BJ (cell line): ENCODE data around the gene PAEP. TPM values are rescaled to one million over a fixed set of nuclear protein-coding genes. Genes with fewer than 3 reads are reported as not detected.

Source experiments
- CTCF ChIA-PET: fragments of 350-600 bp; formaldehyde crosslinking; extraction: SDS; loops from one replicate; lab custom pipeline; 2021; ENCODE audit warnings: antibody characterized with exemption, inconsistent platforms; lab: Yijun Ruan, JAX
- POLR2A ChIA-PET: fragments of 300-600 bp; sonication (Branson Sonifier 250); formaldehyde crosslinking; extraction: SDS; loops from one replicate; lab custom pipeline; 2021; ENCODE audit warnings: antibody characterized with exemption; lab: Charles Lee
- DNase-seq: peaks from one replicate; pipeline ENCODE4 v3.0.0-alpha.2; 2011; ENCODE audit warnings: low read depth
- H3K27me3 ChIP-seq: 2 replicates; pipeline ENCODE4 v1.6.0; 2011; ENCODE audit warnings: low read length; ENCODE audit not compliant: control insufficient read depth, insufficient read depth
- H3K36me3 ChIP-seq: 2 replicates; pipeline ENCODE4 v1.5.1; 2011; ENCODE audit warnings: low read length; ENCODE audit not compliant: control insufficient read depth, insufficient read depth
- H3K4me3 ChIP-seq: 2 replicates; pipeline ENCODE4 v1.5.1; 2011; ENCODE audit warnings: low read depth, mild to moderate bottlenecking, control low read depth, low read length
- polyA plus RNA-seq: library from polyadenylated mRNA; depleted of rRNA; stranded (reverse); fragments of >200 nt; gene quantifications from 2 replicates; pipeline ENCODE4 v1.2.3, GENCODE V29; 2011
- TF ChIP-seq, protein P1 (sequence below): IDR thresholded peaks from 2 replicates; pipeline ENCODE4 v1.5.1; 2011; ENCODE audit warnings: low read depth, mild to moderate bottlenecking, control low read depth, inconsistent platforms, low read length, moderate library complexity; ENCODE audit not compliant: insufficient read depth

Gene PAEP
- polyA plus RNA-seq, 1 experiment = not detected

DNA sequence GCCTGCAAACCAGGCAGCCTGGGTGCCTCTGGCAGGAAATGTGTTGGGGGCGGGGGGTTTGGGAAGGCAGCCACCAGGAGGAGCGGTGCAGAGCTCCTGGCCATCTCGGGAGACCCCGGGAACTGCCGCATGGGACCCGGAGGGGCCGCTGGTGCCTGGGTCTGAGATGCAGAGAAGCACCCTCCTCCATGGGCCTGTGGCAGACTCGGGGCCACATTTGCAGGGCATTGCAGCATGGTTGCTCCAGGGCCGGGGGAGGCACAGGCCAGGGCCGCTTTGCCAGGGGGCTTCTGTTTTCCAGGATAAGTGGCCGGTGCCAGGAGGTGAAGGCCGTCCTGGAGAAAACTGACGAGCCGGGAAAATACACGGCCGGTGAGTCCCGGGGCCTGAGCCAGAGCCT, 38.6 kb upstream of the PAEP start:
- no peak overlapping the region for H3K4me3 ChIP-seq
- no peak for DNase-seq
- POLR2A ChIA-PET = no interaction called here
- CTCF ChIA-PET = no interaction called here
- TF ChIP-seq, protein P1, sequence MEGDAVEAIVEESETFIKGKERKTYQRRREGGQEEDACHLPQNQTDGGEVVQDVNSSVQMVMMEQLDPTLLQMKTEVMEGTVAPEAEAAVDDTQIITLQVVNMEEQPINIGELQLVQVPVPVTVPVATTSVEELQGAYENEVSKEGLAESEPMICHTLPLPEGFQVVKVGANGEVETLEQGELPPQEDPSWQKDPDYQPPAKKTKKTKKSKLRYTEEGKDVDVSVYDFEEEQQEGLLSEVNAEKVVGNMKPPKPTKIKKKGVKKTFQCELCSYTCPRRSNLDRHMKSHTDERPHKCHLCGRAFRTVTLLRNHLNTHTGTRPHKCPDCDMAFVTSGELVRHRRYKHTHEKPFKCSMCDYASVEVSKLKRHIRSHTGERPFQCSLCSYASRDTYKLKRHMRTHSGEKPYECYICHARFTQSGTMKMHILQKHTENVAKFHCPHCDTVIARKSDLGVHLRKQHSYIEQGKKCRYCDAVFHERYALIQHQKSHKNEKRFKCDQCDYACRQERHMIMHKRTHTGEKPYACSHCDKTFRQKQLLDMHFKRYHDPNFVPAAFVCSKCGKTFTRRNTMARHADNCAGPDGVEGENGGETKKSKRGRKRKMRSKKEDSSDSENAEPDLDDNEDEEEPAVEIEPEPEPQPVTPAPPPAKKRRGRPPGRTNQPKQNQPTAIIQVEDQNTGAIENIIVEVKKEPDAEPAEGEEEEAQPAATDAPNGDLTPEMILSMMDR = no peak
- no peaks in the 10 kb centered on the region for H3K36me3 ChIP-seq
- H3K27me3 ChIP-seq = no peaks in the 10 kb centered on the region; the same call in 1 of the 2 replicates

DNA sequence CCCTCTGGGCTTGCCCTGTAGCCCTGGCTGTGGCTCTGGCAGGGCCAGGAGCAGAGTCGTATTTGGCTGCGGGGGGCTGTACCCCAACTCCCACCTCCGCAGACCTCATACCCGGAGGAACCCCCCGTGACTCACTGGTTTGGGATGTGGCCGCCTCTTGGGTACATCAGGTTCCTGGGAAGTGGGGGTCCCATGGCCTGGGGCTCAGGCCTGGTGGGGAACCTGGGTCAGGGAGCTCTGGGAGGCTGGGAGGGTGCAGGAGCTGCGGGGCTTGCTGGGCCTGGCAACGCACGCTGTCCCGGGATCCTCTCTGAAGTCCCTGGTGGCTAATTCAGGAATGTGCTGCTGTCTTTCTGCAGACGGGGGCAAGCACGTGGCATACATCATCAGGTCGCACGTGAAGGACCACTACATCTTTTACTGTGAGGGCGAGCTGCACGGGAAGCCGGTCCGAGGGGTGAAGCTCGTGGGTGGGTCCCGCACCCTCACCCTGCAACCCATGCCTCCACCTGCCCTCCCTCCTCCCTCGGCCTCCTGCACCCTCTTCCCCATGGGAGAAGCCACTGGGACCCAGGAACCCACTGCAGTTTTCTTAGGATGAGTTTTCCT, 37.9 kb upstream of the PAEP start:
- POLR2A ChIA-PET = no interaction called here
- Histone ChIP-seq H3K36me3 (no peaks in the 10 kb centered on the region), H3K4me3 (no peak overlapping the region), H3K27me3 (no peaks in the 10 kb centered on the region; the same call in 1 of the 2 replicates)
- CTCF ChIA-PET = no interaction called here
- no peak for DNase-seq
- TF ChIP-seq, protein P1 = no peak

DNA sequence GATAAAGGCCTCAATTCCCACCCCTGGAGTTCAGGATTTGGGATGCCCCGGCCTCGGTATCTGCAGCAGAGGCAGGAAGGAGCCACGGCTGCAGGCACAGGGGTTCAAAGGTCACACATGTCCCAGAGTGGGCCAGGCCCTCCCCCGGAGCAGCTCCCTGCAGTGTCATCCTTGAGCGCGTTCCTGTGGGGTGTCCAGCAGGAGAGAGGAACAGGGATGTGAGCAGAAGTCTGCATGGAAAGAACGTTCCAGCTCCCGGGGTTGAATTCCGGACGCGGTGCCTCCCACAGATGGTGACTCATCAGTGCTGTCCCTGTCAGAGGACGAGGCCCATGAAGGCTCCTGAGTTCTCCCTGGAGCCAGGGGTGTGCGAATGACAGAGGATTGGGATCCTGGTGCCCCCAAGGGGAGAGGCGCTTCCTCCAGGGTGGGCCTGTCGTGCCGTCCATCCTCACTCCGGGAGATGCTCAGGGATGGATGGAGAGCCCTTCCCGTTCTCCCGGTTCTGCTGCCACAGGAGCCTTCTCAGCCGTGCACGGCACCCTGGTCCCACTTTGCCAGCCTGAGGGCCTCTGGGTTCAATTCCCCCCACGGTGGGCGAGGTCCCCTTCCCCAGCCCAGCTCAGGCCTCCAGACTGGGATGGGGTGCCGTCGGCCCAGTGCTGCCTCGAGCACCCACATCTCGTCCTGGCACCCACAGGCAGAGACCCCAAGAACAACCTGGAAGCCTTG, 37.3 kb upstream of the PAEP start:
- H3K27me3 ChIP-seq = no peaks in the 10 kb centered on the region; the same call in 1 of the 2 replicates
- no peak overlapping the region for H3K4me3 ChIP-seq
- ChIA-PET CTCF (interaction anchor here (0.9 kb wide), 1 partner anchor 20 kb away, joined by 3 read pairs; no protein-coding TSS in a partner anchor), POLR2A (no interaction called here)
- TF ChIP-seq, protein P1 = no peak
- no peak for DNase-seq
- H3K36me3 ChIP-seq = no peaks in the 10 kb centered on the region

DNA sequence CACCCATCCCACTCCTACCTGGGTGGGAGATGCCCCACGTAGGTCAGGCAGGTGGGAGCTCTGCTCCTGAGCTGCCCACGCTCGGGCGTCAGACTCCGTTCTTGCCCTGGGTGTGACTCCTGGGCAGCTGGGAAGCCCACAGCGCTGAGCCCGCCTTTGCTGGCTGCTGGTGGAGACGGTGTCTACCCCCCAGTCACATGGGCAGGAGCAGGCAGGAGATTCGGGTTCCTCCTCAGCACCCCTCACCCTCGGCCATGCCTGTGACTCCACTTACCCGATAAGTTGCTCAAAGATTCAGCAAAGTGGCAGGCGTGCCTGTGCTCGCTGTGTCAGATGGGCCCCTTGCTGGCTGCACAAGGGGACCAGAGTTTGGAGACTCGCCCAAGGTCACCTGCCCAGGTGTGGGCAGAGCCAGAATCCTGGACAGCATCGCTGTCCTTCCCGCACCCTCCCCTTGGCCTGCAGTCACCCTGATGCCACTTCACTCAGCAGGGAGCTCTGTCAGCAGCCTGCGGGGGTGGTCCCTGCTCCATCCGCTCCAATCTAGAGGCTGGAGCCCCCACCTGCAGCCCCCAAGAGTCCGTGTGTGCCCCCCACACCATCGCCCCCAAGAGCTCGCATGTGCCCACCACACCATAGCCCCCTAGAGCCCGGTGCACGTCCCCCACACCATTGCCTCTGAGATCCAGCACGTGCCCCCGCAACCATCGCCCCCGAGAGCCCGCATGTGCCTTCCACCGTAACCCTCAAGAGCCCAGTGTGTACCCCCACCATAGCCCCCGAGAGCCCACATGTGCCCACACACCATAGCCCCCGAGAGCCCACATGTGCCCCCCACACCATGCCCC, 36.1 kb upstream of the PAEP start:
- Histone ChIP-seq H3K27me3 (no peaks in the 10 kb centered on the region; the same call in 1 of the 2 replicates), H3K4me3 (no peak overlapping the region), H3K36me3 (no peaks in the 10 kb centered on the region)
- ChIA-PET CTCF (interaction anchor here (0.6 to 0.9 kb wide), 3 partner anchors 11 to 21 kb away, joined by 3 to 5 read pairs (median 3); no protein-coding TSS in a partner anchor), POLR2A (no interaction called here)
- no peak for DNase-seq
- TF ChIP-seq, protein P1 = no peak
